HG03460 (cell line): Measurements from ENCODE around the gene TAX1BP3.
A peak's percentile ranks its signal among the peaks of the same experiment; 100 is the strongest.

ENCODE experiments used
- ATAC-seq: cut with Tn5 transposase; IDR thresholded peaks from one replicate; pipeline ENCODE4 v1.9.1; 2021; ENCODE audit not compliant: unreplicated experiment

The TAX1BP3 gene

DNA sequence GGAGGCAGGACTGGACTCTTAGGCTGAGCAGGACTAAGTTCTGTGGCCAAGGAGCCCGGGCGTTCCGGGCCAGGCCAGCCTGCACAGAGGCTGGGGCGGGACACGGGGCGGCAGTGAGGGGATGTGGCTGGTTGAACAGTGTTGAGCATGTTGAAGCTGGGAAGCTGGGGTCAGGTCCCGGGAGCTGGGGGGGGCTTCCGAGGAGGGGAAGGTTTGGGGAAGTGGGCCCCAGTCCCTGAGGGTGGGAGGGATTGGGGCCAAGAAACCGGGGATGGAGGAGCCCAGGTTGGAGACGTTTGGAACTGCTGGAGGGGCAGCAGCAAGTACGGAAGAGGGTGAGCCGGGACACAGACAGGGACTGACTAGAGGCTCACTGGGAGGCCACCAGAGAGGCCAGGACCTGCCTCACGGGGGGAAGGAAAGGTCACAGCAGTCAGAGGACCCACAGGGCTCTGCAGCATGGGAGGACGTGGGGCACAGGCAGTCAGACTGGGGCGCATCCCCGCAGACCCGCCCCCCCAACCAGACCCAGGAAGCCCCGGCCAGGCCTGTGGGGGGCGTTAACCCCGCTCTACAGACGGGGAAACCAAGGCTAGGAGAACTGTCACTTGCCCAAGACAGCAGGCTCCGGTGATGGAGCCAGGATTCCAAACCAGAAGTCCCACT is 9.5 kb downstream of the TAX1BP3 start:
- ATAC-seq: no peak

- no peak for ATAC-seq
Observed at GRCh38 chr17:3657874-3658783, 10.2 kb downstream of the TAX1BP3 start.

DNA sequence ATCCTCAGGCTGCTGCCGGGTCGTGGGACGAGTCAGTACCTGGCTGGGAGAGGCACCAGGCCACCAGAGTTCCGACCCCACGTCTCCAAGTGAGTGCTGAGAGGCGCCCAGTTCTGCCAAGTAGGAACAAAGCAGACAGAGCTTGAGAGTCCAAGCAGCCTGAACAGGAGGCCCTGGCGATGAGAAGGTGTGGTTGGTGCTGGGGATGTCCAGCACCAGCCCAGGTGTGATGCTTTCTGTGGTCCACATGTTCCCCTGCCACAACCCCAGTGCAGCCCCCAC is 10.8 kb downstream of the TAX1BP3 start:
- no peak for ATAC-seq

GRCh38 chr17:3656755-3657587 is 11.4 kb downstream of the TAX1BP3 start:
- ATAC-seq: no peak

DNA sequence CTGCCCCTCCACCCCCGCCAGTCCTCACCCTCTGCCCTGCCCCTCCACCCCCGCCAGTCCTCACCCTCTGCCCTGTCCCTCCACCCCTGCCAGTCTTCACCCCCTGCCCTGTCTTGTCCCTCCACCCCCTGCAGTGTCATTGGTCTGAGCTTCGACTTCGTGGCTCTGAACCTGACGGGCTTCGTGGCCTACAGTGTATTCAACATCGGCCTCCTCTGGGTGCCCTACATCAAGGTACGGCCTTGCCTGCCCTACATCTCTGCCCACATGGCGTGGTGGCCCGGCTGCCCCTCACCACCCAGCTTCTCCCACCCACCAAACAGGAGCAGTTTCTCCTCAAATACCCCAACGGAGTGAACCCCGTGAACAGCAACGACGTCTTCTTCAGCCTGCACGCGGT is 12.0 kb downstream of the TAX1BP3 start:
- no peak for ATAC-seq

DNA sequence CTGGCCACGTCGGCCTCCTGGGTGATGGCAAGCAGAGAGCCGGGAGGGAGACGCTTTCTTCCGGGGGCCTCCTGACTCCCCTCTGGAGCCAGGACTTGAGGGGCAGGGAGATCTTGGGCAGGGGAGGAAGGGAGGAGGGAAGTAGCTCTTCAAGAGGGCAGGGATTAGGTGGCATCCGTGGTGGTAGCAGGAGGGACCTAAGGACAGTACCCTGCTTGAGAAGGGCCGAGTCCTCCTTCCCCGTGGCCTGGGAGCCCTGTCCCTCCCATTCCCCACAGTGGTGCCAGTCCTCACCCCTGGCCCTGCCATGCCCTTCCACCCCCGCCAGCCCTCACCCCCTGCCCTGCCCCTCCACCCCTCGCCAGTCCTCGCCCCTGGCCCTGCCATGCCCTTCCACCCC is 12.6 kb downstream of the TAX1BP3 start:
- ATAC-seq: no peak

DNA sequence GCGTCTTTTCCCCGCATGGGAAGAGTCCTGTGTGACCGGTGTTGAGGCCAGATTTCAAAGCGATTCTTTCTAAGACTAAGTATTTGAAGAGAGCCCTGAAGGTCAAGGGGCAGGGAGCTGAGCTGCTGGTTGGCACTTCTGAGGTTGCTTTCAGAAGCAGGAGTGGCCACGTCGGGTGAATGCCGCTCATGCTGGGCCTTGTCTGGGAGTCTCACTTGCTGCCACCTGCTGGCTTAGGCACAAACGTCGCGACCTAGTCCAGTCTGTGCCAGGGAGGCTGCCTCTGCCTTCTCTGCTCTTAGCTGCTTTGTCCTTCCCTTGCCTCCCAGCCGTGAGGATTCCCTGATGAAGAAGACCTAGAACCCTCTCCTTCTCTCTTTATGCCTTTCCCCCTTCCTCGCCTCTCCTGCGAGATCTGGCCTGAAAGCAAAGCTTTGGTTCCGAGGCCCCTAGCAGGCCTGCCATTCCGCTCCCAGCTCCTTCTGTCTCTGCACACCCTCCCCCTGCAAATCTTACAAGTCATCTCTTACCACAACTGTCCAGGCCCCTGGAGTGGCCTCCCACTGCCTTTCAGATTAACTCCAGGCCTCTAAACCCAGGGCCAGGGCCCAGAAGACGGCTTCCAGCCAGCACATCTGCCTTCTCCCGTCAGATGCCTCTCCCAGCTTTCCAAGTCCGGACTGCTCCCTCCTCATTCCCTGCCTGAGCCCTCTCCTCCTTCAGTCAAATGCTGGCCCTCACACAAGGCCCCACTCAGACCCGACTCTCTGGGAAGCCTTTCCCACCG is 20.4 kb downstream of the TAX1BP3 start:
- ATAC-seq: no peak

DNA sequence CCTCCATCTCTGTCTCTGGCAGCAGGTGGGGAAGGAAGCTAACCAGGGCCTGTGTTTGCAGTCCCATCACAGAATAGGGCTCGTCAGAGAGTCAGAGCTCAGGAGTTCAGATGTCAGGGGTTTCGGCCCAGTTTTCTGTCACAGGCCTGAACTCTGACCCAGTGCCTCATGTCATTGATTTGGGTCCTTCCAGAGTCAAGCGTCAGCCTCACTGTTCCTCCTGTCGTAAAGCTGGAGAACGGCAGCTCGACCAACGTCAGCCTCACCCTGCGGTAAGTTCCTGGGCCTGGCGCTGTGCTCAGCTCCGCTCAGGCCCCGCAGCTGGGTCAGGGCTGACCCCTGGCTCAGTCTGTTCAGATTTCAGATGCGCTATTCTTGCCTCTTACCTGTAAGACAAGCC is 21.1 kb downstream of the TAX1BP3 start:
- ATAC-seq: no peak

DNA sequence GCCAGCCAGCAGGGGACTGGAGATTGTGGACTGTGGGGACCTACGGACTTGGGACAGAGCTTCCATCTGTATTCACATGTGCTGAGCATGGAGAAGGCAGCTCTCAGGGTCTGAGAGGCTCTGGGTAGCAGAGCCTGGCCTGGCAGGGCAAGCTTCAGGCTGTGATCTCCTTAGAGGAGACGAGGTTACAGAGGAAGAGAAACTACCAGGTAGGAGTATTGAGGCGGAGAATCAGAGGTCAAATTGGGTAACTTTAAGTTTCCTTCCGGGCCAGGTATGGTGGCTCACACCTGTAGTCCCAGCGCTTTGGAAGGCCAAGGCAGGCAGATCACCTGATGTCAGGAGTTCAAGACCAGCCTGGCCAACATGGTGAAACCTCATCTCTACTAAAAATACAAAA is 23.1 kb downstream of the TAX1BP3 start:
- ATAC-seq: no peak

GRCh38 chr17:3643889-3644349 is 24.5 kb downstream of the TAX1BP3 start:
- no peak for ATAC-seq

DNA sequence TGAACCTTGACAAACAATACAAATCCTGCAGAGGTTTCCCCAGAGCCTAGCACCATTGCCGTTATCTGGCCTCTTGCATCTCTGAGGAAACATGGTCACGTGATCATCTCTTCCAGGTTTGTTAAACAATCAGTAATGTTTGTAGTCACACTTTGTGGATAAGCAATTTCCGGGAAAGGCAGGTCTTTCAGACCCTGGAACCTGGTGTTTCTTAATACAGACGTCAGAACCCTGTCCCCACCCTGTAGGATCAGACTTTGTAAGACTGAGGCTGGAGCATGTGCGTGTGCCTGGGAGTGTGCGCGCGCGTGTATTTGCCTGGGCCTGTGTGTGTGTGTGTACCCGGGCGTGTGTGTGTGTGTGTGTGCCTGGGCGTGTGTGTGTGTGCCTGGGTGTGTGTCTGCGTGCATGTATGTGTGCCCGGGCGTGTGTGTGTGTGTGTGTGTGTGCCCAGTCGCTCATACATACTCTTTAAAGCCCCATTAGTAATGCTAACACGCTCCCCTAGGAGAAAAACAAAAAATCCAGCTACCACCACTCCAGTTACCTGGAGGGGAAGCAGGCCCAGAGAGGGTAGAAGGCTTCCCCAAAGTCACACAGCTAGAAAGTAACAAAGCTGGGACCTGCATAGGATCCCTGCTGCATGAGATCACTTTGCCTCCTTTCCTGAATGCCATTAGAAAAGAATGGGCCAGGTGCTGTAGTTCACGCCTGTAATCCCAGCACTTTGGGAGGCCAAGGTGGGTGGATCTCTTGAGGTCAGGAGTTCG is 26.5 kb downstream of the TAX1BP3 start:
- no peak for ATAC-seq

DNA sequence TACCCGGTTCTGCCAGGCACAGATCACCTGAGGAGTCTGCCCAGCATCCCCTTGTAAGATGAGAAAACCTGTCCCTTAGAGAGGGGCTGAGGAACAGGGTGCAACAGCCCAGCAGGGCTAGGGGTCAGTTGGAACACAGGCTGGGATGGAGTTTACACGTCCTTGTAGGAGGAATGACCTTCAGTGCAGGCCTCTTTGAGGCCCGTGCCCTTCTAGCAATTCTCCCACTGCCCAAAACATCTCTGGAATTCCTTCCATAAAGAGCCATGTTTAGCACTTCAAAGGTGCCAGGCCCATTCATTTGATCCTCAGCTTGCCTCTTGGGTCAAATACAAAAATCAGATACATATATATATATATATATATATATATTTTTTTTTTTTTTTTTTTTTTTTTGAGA is 27.4 kb downstream of the TAX1BP3 start:
- no peak for ATAC-seq

DNA sequence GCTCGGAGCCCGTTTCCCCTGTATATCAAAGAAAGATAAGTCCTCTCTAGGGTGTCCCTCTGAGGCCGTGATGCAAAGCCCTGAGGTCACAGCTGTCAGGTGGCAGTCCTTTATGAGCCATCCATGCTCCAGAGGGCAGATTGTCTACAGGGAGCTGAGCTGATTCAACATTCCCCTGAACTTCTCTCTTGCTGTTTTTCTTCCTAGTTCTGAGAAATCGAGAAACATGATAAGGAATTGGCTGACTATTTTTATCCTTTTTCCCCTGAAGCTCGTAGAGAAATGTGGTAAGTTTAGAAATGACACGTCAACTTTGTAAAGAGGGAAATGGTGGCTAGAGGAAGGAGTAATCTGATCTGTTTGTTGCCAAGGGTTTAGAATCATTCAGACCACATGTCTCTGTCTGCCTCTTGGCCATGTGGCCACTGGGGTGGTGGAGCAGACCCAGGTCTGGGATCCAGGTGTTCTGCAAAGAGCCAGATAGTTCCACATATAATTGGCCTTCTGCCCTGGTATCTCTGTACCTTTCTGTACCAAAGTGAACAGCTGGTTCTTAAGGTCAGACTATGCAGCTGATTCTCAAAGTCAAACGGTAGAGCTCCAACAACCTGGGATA is 28.3 kb downstream of the TAX1BP3 start:
- no peak for ATAC-seq

GRCh38 chr17:3636908-3637373 is 31.4 kb downstream of the TAX1BP3 start:
- ATAC-seq: peak; percentile 24

- peak; percentile 91 for ATAC-seq
Observed at GRCh38 chr17:3636154-3636907, 32.0 kb downstream of the TAX1BP3 start, which contains the start of the genes CTNS and SHPK. Gene CTNS, plus strand, starts transcription at chr17:3636760. Its CDS starts 3,447 bp downstream, at chr17:3640207. Gene SHPK, minus strand, starts transcription at chr17:3636250. Its CDS starts 31 bp downstream, at chr17:3636219.

GRCh38 chr17:3635474-3636153 is 32.8 kb downstream of the TAX1BP3 start:
- no peak for ATAC-seq

DNA sequence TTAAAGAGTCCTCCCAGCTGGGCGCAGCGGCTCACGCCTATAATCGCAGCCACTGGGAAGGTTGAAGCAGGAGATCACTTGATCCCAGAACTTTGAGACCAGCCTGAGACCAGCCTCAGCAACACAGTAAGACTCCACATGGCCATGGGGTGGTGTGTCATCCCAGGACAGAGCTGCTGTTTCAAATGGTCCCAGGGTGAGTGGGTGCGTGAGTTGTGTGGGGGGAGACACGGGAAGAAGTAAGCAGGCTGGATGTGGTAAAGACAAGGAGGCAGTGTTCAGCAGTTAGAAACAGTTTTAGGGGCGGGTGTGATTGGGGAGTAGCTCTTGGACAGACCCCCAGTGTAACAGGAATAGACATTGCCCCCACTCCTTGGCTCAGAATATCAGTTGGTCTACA is 36.1 kb downstream of the TAX1BP3 start:
- ATAC-seq: no peak

- ATAC-seq: no peak
Observed at GRCh38 chr17:3630781-3631180, 37.6 kb downstream of the TAX1BP3 start.
